Spleen (tissue), 11 donors: ENCODE measurements around the gene KRTCAP2. TPM values are rescaled to one million over a fixed set of nuclear protein-coding genes. Genes with fewer than 3 reads are reported as not detected.

Experiments
- DNase-seq: peaks from one replicate; pipeline ENCODE4 v3.0.0-alpha.2; 2020
- H3K27ac ChIP-seq, 8 donors: fragments of 200-600 bp; sonication (generic) in 7 of 8; 1 replicate in 4 of 8; 2 replicates in 4 of 8; pipeline versions ENCODE4 v1.5.0 to v1.8.0; 2016 to 2021; ENCODE audit warnings: inconsistent platforms in 4 of 8, mild to moderate bottlenecking in 4 of 8, moderate library complexity in 1 of 8
- H3K27me3 ChIP-seq, 7 donors: fragments of 200-600 bp; sonication (generic) in 6 of 7; replicated peaks in 1 of 7; 1 replicate in 4 of 7; 2 replicates in 3 of 7; pipeline versions ENCODE4 v1.5.0 to v1.8.0; 2016 to 2021; ENCODE audit warnings: inconsistent platforms in 3 of 7, mild to moderate bottlenecking in 1 of 7
- H3K36me3 ChIP-seq, 6 donors: fragments of 200-600 bp; sonication (generic) in 5 of 6; 1 replicate in 4 of 6; 2 replicates in 2 of 6; pipeline versions ENCODE4 v1.5.0 to v1.8.0; 2016 to 2021; ENCODE audit warnings: inconsistent platforms in 2 of 6
- H3K4me1 ChIP-seq, 6 donors: fragments of 200-600 bp; sonication (generic) in 5 of 6; 1 replicate in 3 of 6; 2 replicates in 3 of 6; pipeline versions ENCODE4 v1.5.0 to v1.8.0; 2016 to 2021; ENCODE audit warnings: inconsistent platforms in 3 of 6
- H3K4me3 ChIP-seq, 8 donors: fragments of 200-600 bp; sonication (generic) in 7 of 8; 1 replicate in 4 of 8; 2 replicates in 4 of 8; pipeline versions ENCODE4 v1.5.0 to v1.8.0; 2016 to 2021; ENCODE audit warnings: inconsistent platforms in 4 of 8, mild to moderate bottlenecking in 4 of 8, moderate library complexity in 2 of 8
- H3K9me3 ChIP-seq, 8 donors: fragments of 200-600 bp; sonication (generic) in 7 of 8; 1 replicate in 4 of 8; 2 replicates in 4 of 8; pipeline versions ENCODE4 v1.5.0 to v1.8.0; 2016 to 2021; ENCODE audit warnings: inconsistent platforms in 4 of 8
- CTCF ChIP-seq, 11 experiments: fragments of 200-600 bp in 7 of 11; fragments of 450-650 bp in 4 of 11; sonication (generic) in 4 of 11; IDR thresholded peaks in 8 of 11; conservative IDR thresholded peaks in 3 of 11; 1 replicate in 7 of 11; 2 replicates in 4 of 11; pipeline versions ENCODE4 v1.4.0 to v1.8.0; 2016 to 2021; ENCODE audit warnings: antibody characterized with exemption in 11 of 11, inconsistent platforms in 4 of 11, mild to moderate bottlenecking in 1 of 11
- POLR2A ChIP-seq, 3 donors: fragments of 450-650 bp; IDR thresholded peaks; one replicate each; pipeline ENCODE4 v1.5.1; 2017; ENCODE audit warnings: antibody characterized with exemption in 3 of 3, mild to moderate bottlenecking in 1 of 3
- POLR2AphosphoS5 ChIP-seq, 3 donors: sonication (generic); formaldehyde crosslinking; IDR thresholded peaks; one replicate each; pipeline ENCODE4 v1.5.1; 2017; ENCODE audit warnings: antibody characterized with exemption in 3 of 3
- WGBS, 5 donors: extraction: QIAGEN DNeasy Blood & Tissue Kit in 3 of 5; methylation state at CpG; one replicate each; pipeline versions ENCODE4 v1.1.5 to v1.1.7; 2013 to 2018; 5-methylcytosine and 5-hydroxymethylcytosine counted together
- intact Hi-C: fragments of 100-400 bp; cut with DNase I; formaldehyde crosslinking; loops from one replicate; pipeline ENCODE4 v1.15.0; 2023; ENCODE audit warnings: low total_unique reads
- polyA plus RNA-seq, 3 donors: library from polyadenylated mRNA; stranded (reverse); fragments of 200-250 nt; gene quantifications; one replicate each; pipeline ENCODE4 v1.2.1, GENCODE V29; 2013
- total RNA-seq, 7 donors: library from RNA; depleted of rRNA in 3 of 7; stranded (reverse); fragments of >200 nt in 3 of 7; fragmentation: NEBNext Ultra II Directional in 4 of 7; extraction: Animal tissue kit (Norgen Biotek cat#: 25700) in 4 of 7; gene quantifications; one replicate each; pipeline versions ENCODE4 v1.1.0 to v1.2.1, GENCODE V29; 2016 to 2021
- donor health status: healthy with polysubstance abuse.
- donor health status: DM: no; HTN: no; CAD: no; lungs with moderate emphysema.
- donor health status: DM: no; HTN: no; CAD: no.
- donor health status: Bipolar disorder and iron deficiency.
- donor health status: healthy.
- donor health status: DM: no; HTN: no; CAD: no.
- donor health status: DM: yes; HTN: yes; CAD: no.

The KRTCAP2 gene
- total and polyA plus RNA-seq, 10 donors = 113 to 203 (median 146) TPM

- Histone ChIP-seq H3K9me3 (no peaks in the 10 kb centered on the region), H3K27ac (peak within 1 kb of the TSS; percentile 82 to 97 (median 96)), H3K4me3 (peak within 1 kb of the TSS; percentile 64 to 88 (median 79)), H3K36me3 (peaks cover 0 to 34% (median 16%) of the 10 kb centered on the region in 6 donors), H3K4me1 (peaks cover 11 to 70% (median 47%) of the 10 kb centered on the region in 6 donors), H3K27me3 (peaks cover 0 to 25% (median 15%) of the 10 kb centered on the region in 7 donors)
- 1 to 2% (median 1%) methylated on average over 38 of the region's 38 CpGs for WGBS, 5 donors
- intact Hi-C loops = loop anchor here (10.0 kb wide), 1 partner anchor 51 kb away; no protein-coding TSS in a partner anchor
- TF ChIP-seq POLR2AphosphoS5 (IDR thresholded peaks at IDR 0.05) = no peak
- TF ChIP-seq CTCF (IDR thresholded peaks at IDR 0.05 in 8 of 11, conservative IDR thresholded peaks at IDR 0.05 in 3 of 11) = peak in 6 of 11 experiments; percentile 4 to 62 (median 14)
- DNase-seq = peak; percentile 89
Measured at GRCh38 chr1:155173478-155174323, 597 bp upstream of the KRTCAP2 start, which contains the start of gene TRIM46. Gene TRIM46 (plus strand): TSS chr1:155173849. CDS start chr1:155173967, 118 bp downstream.

GRCh38 chr1:155171836-155172731, 1.0 kb downstream of the KRTCAP2 start:
- Histone ChIP-seq H3K4me3 (peak overlapping the region; percentile 64 to 88 (median 79)), H3K27me3 (peaks cover 0 to 25% (median 15%) of the 10 kb centered on the region in 7 donors), H3K9me3 (no peaks in the 10 kb centered on the region), H3K27ac (peak overlapping the region; percentile 82 to 97 (median 96)), H3K4me1 (peaks cover 21 to 71% (median 55%) of the 10 kb centered on the region in 6 donors), H3K36me3 (peaks cover 0 to 31% (median 17%) of the 10 kb centered on the region in 6 donors)
- intact Hi-C loops = loop anchor here (10.0 kb wide), 1 partner anchor 53 kb away; no protein-coding TSS in a partner anchor
- DNase-seq = peak; percentile 17
- WGBS, 5 donors = 43 to 53% (median 49%) methylated on average over 8 of the region's 8 CpGs
- TF ChIP-seq CTCF (IDR thresholded peaks at IDR 0.05 in 8 of 11, conservative IDR thresholded peaks at IDR 0.05 in 3 of 11) (no peak), POLR2A (IDR thresholded peaks at IDR 0.05) (no peak), POLR2AphosphoS5 (IDR thresholded peaks at IDR 0.05) (no peak)

GRCh38 chr1:155170806-155171205, 2.3 kb downstream of the KRTCAP2 start:
- Histone ChIP-seq H3K27me3 (peaks cover 0 to 24% (median 15%) of the 10 kb centered on the region in 7 donors), H3K9me3 (no peaks in the 10 kb centered on the region), H3K4me1 (peaks cover 21 to 71% (median 56%) of the 10 kb centered on the region in 6 donors), H3K36me3 (peaks cover 0 to 31% (median 17%) of the 10 kb centered on the region in 6 donors), H3K4me3 (no peak overlapping the region), H3K27ac (no peak overlapping the region)
- intact Hi-C loops = loop anchor here (10.0 kb wide), 1 partner anchor 54 kb away; no protein-coding TSS in a partner anchor
- TF ChIP-seq CTCF (IDR thresholded peaks at IDR 0.05 in 8 of 11, conservative IDR thresholded peaks at IDR 0.05 in 3 of 11) = no peak
- DNase-seq = peak; percentile 24
- 92 to 97% (median 94%) methylated on average over 7 of the region's 7 CpGs for WGBS, 5 donors
